Embryonic facial prominence (tissue), 1 donor: ENCODE results near the gene MAP3K1.

Experiments
- DNase-seq: peaks from one replicate; pipeline ENCODE4 v3.0.0-alpha.2; 2016; ENCODE audit errors: extremely low spot score

MAP3K1 gene

GRCh38 chr5:56849671-56850070, 34.3 kb downstream of the MAP3K1 start:
- DNase-seq, result no peak

- no peak for DNase-seq
These were observed 35.1 kb downstream of the MAP3K1 start for GRCh38 chr5:56850423-56850822.

GRCh38 chr5:56851258-56851941, 36.1 kb downstream of the MAP3K1 start:
- DNase-seq, result no peak

- no peak for DNase-seq
These were observed 37.1 kb downstream of the MAP3K1 start for GRCh38 chr5:56852228-56853000.

GRCh38 chr5:56853698-56854097, 38.3 kb downstream of the MAP3K1 start:
- no peak for DNase-seq

- DNase-seq, result no peak
These were observed 39.6 kb downstream of the MAP3K1 start for GRCh38 chr5:56854920-56855319.

GRCh38 chr5:56856541-56857178, 41.3 kb downstream of the MAP3K1 start:
- no peak for DNase-seq

- DNase-seq, result no peak
These were observed 43.6 kb downstream of the MAP3K1 start for GRCh38 chr5:56858777-56859442.

GRCh38 chr5:56861893-56862485, 46.6 kb downstream of the MAP3K1 start:
- no peak for DNase-seq

- no peak for DNase-seq
These were observed 47.6 kb downstream of the MAP3K1 start for GRCh38 chr5:56862909-56863308.

- DNase-seq, result no peak
These were observed 56.4 kb downstream of the MAP3K1 start for GRCh38 chr5:56871777-56872176.

GRCh38 chr5:56873056-56873455, 57.7 kb downstream of the MAP3K1 start:
- DNase-seq, result no peak

- DNase-seq, result no peak
These were observed 61.0 kb downstream of the MAP3K1 start for GRCh38 chr5:56876327-56876726.

GRCh38 chr5:56881571-56881970, 66.2 kb downstream of the MAP3K1 start:
- DNase-seq, result no peak

GRCh38 chr5:56893251-56893951, 78.1 kb downstream of the MAP3K1 start:
- no peak for DNase-seq

GRCh38 chr5:56896763-56897162, 81.4 kb downstream of the MAP3K1 start:
- DNase-seq, result no peak

GRCh38 chr5:56898213-56898612, 82.9 kb downstream of the MAP3K1 start:
- DNase-seq, result no peak

- no peak for DNase-seq
These were observed 85.0 kb downstream of the MAP3K1 start for GRCh38 chr5:56900395-56900794.

- DNase-seq, result no peak
These were observed 85.7 kb downstream of the MAP3K1 start for GRCh38 chr5:56900858-56901578.

GRCh38 chr5:56908942-56909293, 93.6 kb downstream of the MAP3K1 start:
- no peak for DNase-seq
